Measurements from ENCODE around the gene EXOC3.
"Not testable (repeated sequence)": the region's sequence is repeated elsewhere in the genome, so short reads cannot be mapped to it uniquely, and the experiment has no call there.

The EXOC3 gene

GRCh38 chr5:470961-471749, 28.2 kb downstream of the EXOC3 start:
- FAIRE-seq = no peak

GRCh38 chr5:471750-472058, 28.7 kb downstream of the EXOC3 start:
- DNase-seq (ENCODE audit: insufficient read length, low spot score) = no peak
- FAIRE-seq = no peak

More at GRCh38 chr5:470961-471749, 28.2 kb downstream of the EXOC3 start:
- DNase-seq (ENCODE audit: insufficient read length, low spot score) = no peak

GRCh38 chr5:472076-472655, 29.2 kb downstream of the EXOC3 start:
- no peak for DNase-seq (ENCODE audit: insufficient read length, low spot score)
- peak; percentile 26 for FAIRE-seq

- DNase-seq (ENCODE audit: insufficient read length, low spot score) (peak; percentile 99), FAIRE-seq (peak; percentile 70)
Measured at GRCh38 chr5:472656-473550, 29.9 kb downstream of the EXOC3 start.

GRCh38 chr5:473551-474192, 30.7 kb downstream of the EXOC3 start:
- peak; percentile 69 for FAIRE-seq
- no peak for DNase-seq (ENCODE audit: insufficient read length, low spot score)

- not testable (repeated sequence) for DNase-seq (ENCODE audit: insufficient read length, low spot score); FAIRE-seq
Measured at GRCh38 chr5:474232-474839, 31.4 kb downstream of the EXOC3 start.

GRCh38 chr5:474840-475661, 32.1 kb downstream of the EXOC3 start:
- no peak for FAIRE-seq

GRCh38 chr5:475704-476101, 32.7 kb downstream of the EXOC3 start:
- no peak for FAIRE-seq

More at GRCh38 chr5:474840-475661, 32.1 kb downstream of the EXOC3 start:
- DNase-seq (ENCODE audit: insufficient read length, low spot score) = no peak

GRCh38 chr5:476102-476813, 33.3 kb downstream of the EXOC3 start:
- FAIRE-seq (no peak), DNase-seq (ENCODE audit: insufficient read length, low spot score) (no peak)

More at GRCh38 chr5:475704-476101, 32.7 kb downstream of the EXOC3 start:
- DNase-seq (ENCODE audit: insufficient read length, low spot score) = no peak

- FAIRE-seq (no peak), DNase-seq (ENCODE audit: insufficient read length, low spot score) (no peak)
Measured at GRCh38 chr5:476814-477175, 33.8 kb downstream of the EXOC3 start.

GRCh38 chr5:477247-477646, 34.3 kb downstream of the EXOC3 start:
- FAIRE-seq = no peak
- no peak for DNase-seq (ENCODE audit: insufficient read length, low spot score)

GRCh38 chr5:477871-478270, 34.9 kb downstream of the EXOC3 start:
- FAIRE-seq = no peak
- no peak for DNase-seq (ENCODE audit: insufficient read length, low spot score)

- no peak for DNase-seq (ENCODE audit: insufficient read length, low spot score)
- FAIRE-seq = no peak
Measured at GRCh38 chr5:478369-478981, 35.5 kb downstream of the EXOC3 start.

- FAIRE-seq (no peak), DNase-seq (ENCODE audit: insufficient read length, low spot score) (no peak)
Measured at GRCh38 chr5:478982-479535, 36.1 kb downstream of the EXOC3 start.

- DNase-seq (ENCODE audit: insufficient read length, low spot score) (no peak), FAIRE-seq (no peak)
Measured at GRCh38 chr5:479566-480319, 36.8 kb downstream of the EXOC3 start.

GRCh38 chr5:481347-481746, 38.4 kb downstream of the EXOC3 start:
- FAIRE-seq = no peak

GRCh38 chr5:482021-482420, 39.0 kb downstream of the EXOC3 start:
- FAIRE-seq (no peak), DNase-seq (ENCODE audit: insufficient read length, low spot score) (no peak)

More at GRCh38 chr5:481347-481746, 38.4 kb downstream of the EXOC3 start:
- DNase-seq (ENCODE audit: insufficient read length, low spot score) = no peak

- DNase-seq (ENCODE audit: insufficient read length, low spot score) = no peak
- no peak for FAIRE-seq
Measured at GRCh38 chr5:482506-482905, 39.5 kb downstream of the EXOC3 start.

All from GM19239 (cell line).